CD4-positive, alpha-beta T cell treated with Interleukin-10 for 1 hour (primary cell): ENCODE measurements around the gene GPX3.
A peak's percentile ranks its signal among the peaks of the same experiment; 100 is the strongest.

Source experiments
- DNase-seq: peaks from one replicate; pipeline ENCODE4 v3.0.0-alpha.2; 2020

GPX3 gene

GRCh38 chr5:151020304-151021110 lies at the start of gene GPX3:
Gene GPX3 (plus strand): TSS chr5:151020591. CDS start chr5:151020655, 64 bp downstream.
- peak; percentile 35 for DNase-seq

- no peak for DNase-seq
These were observed 41.8 kb upstream of the GPX3 start for GRCh38 chr5:150978590-150978989.

DNA sequence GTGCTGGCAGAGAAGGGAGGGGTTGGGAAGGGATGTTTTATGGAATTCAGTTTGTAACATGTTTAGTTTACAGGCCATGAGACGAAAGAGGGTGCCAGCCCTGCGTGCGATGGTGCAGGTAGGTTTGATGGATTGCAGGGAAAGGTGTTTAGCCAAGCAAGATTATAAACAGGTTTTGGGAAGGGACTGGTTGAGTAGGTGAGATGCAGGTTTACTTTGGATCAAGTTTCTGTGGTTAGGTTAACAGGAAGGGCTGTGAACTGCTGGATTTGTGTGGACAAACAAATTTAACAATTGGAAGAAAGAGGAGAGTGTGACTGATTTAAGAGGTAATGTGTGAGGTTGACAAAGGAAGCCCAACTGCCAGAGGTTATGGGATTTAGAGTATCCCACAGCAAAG lies 32.6 kb upstream of the GPX3 start:
- DNase-seq = no peak

DNA sequence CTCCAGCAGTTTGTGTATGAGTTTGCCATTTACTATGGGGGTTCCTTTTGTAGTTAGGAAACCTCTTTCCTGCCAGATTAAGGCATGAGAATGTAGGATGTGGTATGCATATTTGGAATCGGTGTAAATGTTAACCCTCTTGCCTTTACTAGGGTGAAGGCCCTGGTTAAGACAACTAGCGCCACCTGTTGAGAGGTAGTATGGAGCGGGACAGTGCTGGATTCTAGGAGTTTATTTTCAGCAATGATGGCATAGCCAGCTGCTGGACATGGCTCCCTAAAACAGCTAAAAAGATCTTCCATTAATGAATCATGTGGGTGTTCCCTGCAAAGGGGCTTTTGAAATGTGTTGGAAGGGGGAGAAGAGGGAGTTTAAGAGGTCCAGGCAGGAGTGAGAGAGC lies 30.7 kb upstream of the GPX3 start:
- DNase-seq = no peak

DNA sequence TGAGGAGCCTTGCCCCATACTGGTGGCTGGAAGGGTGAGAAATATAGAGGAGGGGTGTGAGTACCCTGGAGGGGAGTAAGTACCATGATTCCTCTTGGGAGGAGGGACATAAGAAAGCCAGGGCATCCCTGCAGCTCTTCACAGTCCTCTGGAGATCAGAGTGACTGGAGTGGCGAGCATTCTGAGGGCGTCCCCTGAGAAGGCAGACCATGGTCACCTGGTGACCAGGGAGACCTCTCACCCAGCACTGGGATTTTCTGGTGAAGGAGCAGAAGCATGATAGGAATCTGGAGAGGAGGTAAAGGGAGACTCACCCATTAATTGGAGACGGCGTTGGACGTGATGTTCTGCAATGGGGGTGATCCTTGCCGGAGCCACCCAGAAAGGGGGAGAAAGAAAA lies 27.7 kb upstream of the GPX3 start:
- no peak for DNase-seq

DNA sequence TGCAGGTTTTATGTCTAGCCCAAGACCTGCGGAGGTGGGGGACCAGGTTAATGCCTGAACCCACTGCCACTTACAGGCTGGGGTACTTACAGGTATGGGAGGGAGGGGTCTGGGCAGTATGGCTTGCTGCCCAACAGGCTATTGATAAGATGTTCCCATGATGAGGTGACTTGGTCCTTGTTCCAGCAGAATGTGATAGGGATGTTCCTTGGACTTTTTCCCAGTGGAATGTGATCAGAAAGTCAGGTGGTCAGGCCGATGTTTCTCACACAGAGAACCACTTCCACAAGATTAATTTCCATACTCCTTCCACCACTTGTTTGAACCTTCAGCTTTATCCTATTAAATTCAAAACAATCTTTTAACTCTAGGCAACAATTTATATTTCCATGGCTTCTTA lies 27.0 kb upstream of the GPX3 start:
- DNase-seq = no peak

GRCh38 chr5:150993826-150994412 lies 26.5 kb upstream of the GPX3 start:
- no peak for DNase-seq

- DNase-seq = no peak
These were observed 20.5 kb upstream of the GPX3 start for GRCh38 chr5:150999704-151000442.

DNA sequence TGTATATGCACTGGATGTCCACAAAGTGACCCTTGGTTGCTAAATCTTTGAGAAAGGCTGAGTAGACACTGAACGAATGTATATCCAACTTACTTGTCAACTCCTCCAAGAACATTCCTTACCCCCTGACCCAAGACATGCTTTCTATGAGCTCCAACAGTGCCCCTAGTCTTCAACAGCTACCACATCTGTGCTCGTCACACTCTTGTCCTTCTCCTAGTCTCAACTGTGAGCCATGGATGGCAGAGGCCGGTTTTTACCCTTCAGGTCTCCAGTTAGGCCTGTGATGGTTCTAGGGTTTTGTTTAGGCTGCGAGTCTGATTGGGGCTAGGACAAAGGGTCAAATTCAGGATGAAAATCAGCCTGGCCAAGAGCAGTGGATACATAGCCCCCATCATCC lies 19.0 kb upstream of the GPX3 start:
- no peak for DNase-seq

GRCh38 chr5:151002250-151002649 lies 18.1 kb upstream of the GPX3 start:
- no peak for DNase-seq

DNA sequence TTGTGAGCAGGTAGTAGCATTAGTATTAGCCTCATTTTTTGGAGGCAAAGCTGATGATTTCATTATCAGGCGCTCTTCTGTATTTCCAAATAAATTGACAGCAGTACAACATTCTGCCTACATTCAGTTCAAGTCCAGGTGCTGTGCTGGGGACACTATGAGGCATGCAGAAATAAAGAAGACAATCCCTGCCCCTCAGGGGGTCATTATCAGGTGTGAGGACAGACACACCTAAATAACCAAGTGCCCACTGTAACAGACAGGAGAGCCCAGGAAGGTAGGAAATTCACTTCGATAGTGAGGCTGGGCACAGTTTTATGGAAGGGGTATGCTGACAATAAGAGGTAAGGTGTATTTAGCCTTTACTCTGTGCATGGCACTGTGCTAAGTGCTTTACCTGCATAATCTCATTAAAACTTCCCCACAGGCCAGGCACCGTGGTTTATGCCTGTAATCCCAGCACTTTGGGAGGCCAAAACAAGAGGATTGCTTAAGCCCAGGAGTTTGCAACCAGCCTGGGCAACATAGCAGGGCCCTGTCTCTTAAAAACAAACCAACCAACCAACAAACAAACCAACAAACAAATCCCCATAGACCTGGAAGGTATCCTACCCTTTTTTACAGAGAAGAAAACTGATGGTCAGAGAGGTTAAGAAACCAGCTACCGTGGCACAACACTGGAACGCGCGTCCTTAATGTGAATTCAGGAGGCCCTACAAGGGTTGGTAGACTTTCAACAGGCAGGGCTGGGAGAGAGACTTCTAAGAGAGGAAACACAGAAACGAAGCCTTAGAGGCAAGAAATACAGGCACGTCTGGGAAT lies 17.5 kb upstream of the GPX3 start:
- DNase-seq = no peak

GRCh38 chr5:151003503-151003860 lies 16.9 kb upstream of the GPX3 start:
- no peak for DNase-seq

DNA sequence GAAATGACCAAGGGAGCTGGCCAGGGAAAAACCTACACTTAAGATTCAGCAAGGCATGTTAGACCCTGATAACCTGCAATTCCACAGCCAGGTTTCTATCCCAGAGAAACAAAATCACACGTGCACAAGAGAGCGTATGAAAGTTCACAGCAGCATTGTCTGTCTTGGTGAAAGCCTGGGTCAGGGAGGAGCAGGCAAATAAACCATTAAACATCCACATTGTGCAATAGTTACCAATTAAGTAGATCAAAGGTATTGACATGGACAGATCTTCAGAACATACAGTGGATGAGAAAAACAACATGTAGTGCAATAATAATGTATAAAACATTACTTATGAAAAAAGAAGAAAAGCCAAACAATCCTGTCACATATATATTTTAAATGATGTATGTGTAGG lies 15.9 kb upstream of the GPX3 start:
- no peak for DNase-seq

DNA sequence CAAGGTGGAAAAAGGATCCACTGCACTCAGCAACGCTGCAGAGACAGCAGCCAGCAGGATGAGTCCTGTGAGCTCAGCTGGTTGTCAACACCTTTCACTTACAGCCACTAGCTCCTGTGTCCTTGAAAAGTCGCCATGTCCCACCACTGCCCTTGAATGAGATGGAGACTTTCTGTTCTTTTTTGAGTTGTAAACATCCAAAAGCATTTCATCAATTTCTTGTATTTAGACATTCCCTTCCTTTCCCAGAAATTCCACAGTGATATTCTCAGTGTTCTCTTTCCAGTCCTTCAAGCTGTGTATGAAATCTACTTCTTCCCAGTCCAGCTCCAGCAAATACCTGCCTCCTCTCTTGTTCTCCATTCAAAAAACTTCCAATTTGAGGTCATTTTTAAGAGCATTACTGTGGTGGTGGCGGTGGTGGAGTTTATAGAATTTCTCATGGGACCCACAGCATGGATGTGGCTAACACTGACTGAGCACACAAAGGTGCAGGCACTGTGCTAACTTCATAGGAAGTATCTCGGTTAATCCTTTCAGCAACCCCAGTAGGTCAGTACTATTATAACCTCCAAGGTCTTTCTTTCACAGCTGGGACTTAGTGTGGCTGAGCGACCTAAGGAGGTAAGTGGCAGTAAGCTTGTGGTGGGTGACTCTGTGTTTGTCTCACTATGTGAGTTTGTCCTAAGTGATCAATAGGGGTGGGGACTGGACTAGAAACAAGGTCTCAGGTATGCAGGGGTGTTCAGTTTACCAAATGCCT lies 15.0 kb upstream of the GPX3 start:
- no peak for DNase-seq

DNA sequence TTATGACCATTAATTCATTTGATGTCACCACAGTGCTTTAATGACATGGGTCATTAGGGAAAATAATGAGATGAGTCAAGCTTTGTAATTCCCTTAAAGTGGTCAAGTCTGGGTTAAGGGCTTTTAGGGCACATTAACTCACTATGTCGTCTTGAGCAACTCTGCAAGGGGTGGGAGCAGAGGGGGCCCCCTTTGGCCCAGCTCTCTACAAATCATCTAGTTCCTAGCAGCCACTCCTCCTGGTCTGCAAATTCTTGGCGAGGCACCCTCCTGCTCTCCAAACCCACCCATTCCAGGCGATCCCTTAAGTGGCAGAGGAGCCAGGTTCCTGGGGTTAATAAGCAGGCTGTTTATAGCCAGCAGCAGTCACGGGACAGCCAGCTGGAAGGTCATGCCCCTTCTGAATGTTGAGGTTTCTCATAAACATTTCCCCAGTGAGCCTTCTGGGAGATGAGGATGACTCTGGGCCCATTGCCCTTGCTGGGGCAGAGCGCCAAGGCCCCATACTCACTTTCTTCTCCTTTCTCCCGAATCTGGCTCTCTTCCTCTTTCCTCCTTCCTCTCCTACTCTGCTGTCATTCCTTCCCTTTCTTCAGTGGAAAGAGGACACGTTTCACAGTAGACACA lies 14.3 kb upstream of the GPX3 start:
- DNase-seq = no peak

DNA sequence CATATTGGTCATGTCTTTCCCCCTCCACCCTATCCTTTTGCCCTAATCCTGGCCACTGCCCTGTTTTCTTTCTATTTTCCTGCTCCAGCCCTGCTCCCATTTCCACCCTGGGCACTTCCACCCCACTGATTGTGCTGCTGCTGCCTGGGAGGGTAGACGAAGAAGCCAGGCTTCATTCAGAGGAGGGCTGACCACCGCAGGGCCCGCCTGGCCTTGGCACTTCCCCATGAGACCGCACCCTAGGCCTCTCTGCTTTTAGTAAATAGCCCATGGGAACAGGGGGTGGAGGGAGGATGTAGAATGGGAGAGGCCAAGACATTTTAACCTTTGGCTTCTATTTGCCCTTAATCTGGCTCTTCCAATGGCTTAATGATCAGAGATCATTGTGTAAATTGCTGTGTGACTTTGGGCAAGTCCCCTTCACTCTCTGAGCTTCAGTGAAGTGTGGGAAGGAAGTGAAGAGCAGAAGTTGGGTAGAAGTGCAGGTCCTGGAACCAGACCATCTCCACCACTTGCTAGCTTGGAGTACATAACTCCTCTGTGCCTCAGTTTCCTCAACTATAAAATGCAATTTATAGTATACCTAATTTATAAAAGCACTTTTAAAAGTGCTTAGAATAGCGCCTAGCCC lies 13.6 kb upstream of the GPX3 start:
- DNase-seq = no peak

- no peak for DNase-seq
These were observed 12.8 kb upstream of the GPX3 start for GRCh38 chr5:151007430-151008209.

GRCh38 chr5:151008210-151008491 lies 12.2 kb upstream of the GPX3 start:
- no peak for DNase-seq

DNA sequence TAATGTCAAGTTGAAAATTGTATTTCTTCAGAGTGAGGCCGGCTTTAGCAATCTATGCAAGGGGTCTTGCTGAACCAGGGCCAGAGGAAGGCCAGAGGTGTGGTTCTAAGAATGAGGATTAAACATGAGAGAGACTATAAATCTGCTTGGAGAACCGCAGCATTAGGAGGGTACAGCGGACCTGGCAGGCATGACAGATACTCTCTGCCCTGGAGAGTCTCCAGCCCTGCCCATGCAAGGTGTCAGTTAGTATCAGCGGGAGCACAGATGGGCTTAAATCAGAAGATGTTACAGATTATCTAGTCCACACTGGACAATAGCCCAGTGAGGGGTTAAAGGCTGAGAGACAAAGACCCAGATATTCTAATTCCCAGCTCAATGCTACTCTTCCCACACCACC lies 11.5 kb upstream of the GPX3 start:
- no peak for DNase-seq

GRCh38 chr5:151012862-151013261 lies 7.5 kb upstream of the GPX3 start:
- no peak for DNase-seq
